ENCODE data around the gene CEACAM6.
A peak's percentile ranks its signal among the peaks of the same experiment; 100 is the strongest.

The CEACAM6 gene

DNA sequence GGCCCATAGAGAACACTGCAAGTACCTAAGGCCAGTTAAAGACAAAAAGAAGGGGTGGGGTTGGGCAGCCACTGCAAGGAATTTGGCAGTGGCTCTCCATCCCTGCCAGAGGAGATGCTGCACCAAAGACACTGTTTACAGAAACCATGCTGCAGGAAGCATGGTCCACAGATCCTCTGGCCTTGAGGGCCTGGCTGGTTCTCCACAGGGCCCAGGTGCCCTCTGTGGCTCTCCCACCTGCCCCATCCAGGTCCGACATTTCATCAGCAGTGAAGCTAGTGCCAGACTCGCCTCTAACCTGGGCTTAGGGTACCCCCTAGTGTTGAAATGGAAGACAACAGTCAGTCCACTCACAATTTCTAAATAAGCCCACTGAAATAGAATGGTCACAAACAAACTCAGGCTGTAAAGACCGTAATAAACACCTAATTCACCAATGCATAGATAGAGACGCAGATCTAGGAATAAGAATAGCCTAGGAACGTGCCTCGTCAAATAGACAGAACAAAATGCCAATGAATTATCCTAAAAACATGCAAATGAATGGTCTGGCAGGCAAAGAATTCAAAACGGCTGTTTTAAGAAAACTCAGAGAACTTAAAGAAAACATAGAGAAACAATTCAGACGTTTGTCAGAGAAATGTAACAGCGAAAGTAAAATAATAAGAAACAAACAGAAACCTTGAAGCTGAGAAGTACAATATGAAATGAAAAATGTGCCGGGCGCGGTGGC is 65.8 kb downstream of the CEACAM6 start:
- TF ChIP-seq, protein P1, sequence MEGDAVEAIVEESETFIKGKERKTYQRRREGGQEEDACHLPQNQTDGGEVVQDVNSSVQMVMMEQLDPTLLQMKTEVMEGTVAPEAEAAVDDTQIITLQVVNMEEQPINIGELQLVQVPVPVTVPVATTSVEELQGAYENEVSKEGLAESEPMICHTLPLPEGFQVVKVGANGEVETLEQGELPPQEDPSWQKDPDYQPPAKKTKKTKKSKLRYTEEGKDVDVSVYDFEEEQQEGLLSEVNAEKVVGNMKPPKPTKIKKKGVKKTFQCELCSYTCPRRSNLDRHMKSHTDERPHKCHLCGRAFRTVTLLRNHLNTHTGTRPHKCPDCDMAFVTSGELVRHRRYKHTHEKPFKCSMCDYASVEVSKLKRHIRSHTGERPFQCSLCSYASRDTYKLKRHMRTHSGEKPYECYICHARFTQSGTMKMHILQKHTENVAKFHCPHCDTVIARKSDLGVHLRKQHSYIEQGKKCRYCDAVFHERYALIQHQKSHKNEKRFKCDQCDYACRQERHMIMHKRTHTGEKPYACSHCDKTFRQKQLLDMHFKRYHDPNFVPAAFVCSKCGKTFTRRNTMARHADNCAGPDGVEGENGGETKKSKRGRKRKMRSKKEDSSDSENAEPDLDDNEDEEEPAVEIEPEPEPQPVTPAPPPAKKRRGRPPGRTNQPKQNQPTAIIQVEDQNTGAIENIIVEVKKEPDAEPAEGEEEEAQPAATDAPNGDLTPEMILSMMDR (IDR thresholded peaks at IDR 0.05; ENCODE audit: low read depth, low read length, missing control alignments), result peak; percentile 78
- no peak for DNase-seq (ENCODE audit: low read depth)
- H3K4me3 ChIP-seq (ENCODE audit: low read depth, low read length), result no peak overlapping the region
